H9 (cell line): ENCODE measurements around the gene THPO. TPM values are rescaled to one million over a fixed set of nuclear protein-coding genes. Genes with fewer than 3 reads are reported as not detected.
A peak's percentile ranks its signal among the peaks of the same experiment; 100 is the strongest.

Source experiments
- DNase-seq: peaks from one replicate; pipeline ENCODE4 v3.0.0-alpha.2; 2017
- H2AFZ ChIP-seq: one replicate; pipeline ENCODE4 v1.6.1; 2013; ENCODE audit warnings: mild to moderate bottlenecking, low read length, control low read depth, moderate library complexity
- H2AK5ac ChIP-seq: 2 replicates; pipeline ENCODE4 v1.6.1; 2013; ENCODE audit warnings: low read length, control low read depth, mixed read lengths; ENCODE audit not compliant: insufficient read length
- H2BK120ac ChIP-seq: one replicate; pipeline ENCODE4 v1.6.1; 2013; ENCODE audit warnings: low read depth, mild to moderate bottlenecking, low read length, control low read depth, inconsistent platforms; ENCODE audit not compliant: poor library complexity, severe bottlenecking
- H2BK12ac ChIP-seq: 2 replicates; pipeline ENCODE4 v1.6.1; 2013; ENCODE audit warnings: low read length, control low read depth, mixed read lengths, low read depth; ENCODE audit not compliant: insufficient read length
- H2BK15ac ChIP-seq: 2 replicates; pipeline ENCODE4 v1.6.1; 2013; ENCODE audit warnings: low read depth, low read length, control low read depth
- H2BK20ac ChIP-seq: one replicate; pipeline ENCODE4 v1.6.1; 2013; ENCODE audit warnings: low read depth, mild to moderate bottlenecking, low read length, control low read depth, inconsistent platforms; ENCODE audit not compliant: poor library complexity, severe bottlenecking
- H2BK5ac ChIP-seq: 2 replicates; pipeline ENCODE4 v1.6.1; 2013; ENCODE audit warnings: low read length, control low read depth, mixed read lengths; ENCODE audit not compliant: insufficient read length
- H3K14ac ChIP-seq: 2 replicates; pipeline ENCODE4 v1.6.1; 2013; ENCODE audit warnings: low read length, control low read depth; ENCODE audit not compliant: insufficient read depth
- H3K18ac ChIP-seq: 2 replicates; pipeline ENCODE4 v1.6.1; 2013; ENCODE audit warnings: low read depth, mild to moderate bottlenecking, mixed read lengths, low read length, control low read depth; ENCODE audit not compliant: insufficient read length
- H3K23ac ChIP-seq: 2 replicates; pipeline ENCODE4 v1.6.1; 2013; ENCODE audit warnings: low read length, control low read depth, mixed read lengths, low read depth; ENCODE audit not compliant: insufficient read length
- H3K23me2 ChIP-seq: 2 replicates; pipeline ENCODE4 v1.6.1; 2013; ENCODE audit warnings: low read depth, mild to moderate bottlenecking, mixed read lengths, low read length, control low read depth; ENCODE audit not compliant: insufficient read length, poor library complexity, severe bottlenecking
- H3K27ac ChIP-seq: 2 replicates; pipeline ENCODE4 v1.5.1; 2013; ENCODE audit warnings: low read length, control low read depth, mixed read lengths, low read depth; ENCODE audit not compliant: insufficient read length
- H3K27me3 ChIP-seq: 2 replicates; pipeline ENCODE4 v1.6.1; 2013; ENCODE audit warnings: low read length, control low read depth, inconsistent platforms; ENCODE audit not compliant: insufficient read depth
- H3K4ac ChIP-seq: 2 replicates; pipeline ENCODE4 v1.6.1; 2013; ENCODE audit warnings: low read depth, mild to moderate bottlenecking, control low read depth, inconsistent platforms, low read length, moderate library complexity
- H3K4me1 ChIP-seq: 2 replicates; pipeline ENCODE4 v1.6.1; 2013; ENCODE audit warnings: low read length, control low read depth, inconsistent platforms; ENCODE audit not compliant: insufficient read depth
- H3K4me2 ChIP-seq: 2 replicates; pipeline ENCODE4 v1.6.1; 2013; ENCODE audit warnings: low read length, control low read depth, mixed read lengths; ENCODE audit not compliant: insufficient read length, insufficient read depth
- H3K56ac ChIP-seq: 2 replicates; pipeline ENCODE4 v1.6.1; 2013; ENCODE audit warnings: low read depth, mild to moderate bottlenecking, mixed read lengths, low read length, control low read depth; ENCODE audit not compliant: insufficient read length
- H3K79me1 ChIP-seq: 2 replicates; pipeline ENCODE4 v1.6.1; 2013; ENCODE audit warnings: low read depth, mild to moderate bottlenecking, moderate library complexity, low read length, control low read depth, inconsistent platforms; ENCODE audit not compliant: insufficient read depth, poor library complexity, severe bottlenecking
- H3K79me2 ChIP-seq: 2 replicates; pipeline ENCODE4 v1.6.1; 2013; ENCODE audit warnings: low read length, control low read depth, inconsistent platforms; ENCODE audit not compliant: insufficient read depth
- H3K9ac ChIP-seq: 2 replicates; pipeline ENCODE4 v1.6.1; 2013; ENCODE audit warnings: low read length, control low read depth, mixed read lengths; ENCODE audit not compliant: insufficient read length; ENCODE audit errors: extremely low read depth
- H3K9me3 ChIP-seq: one replicate; pipeline ENCODE4 v1.6.1; 2013; ENCODE audit warnings: low read depth, low read length, inconsistent platforms; ENCODE audit not compliant: control insufficient read depth
- H3T11ph ChIP-seq: one replicate; pipeline ENCODE4 v1.6.1; 2013; ENCODE audit warnings: mild to moderate bottlenecking, low read length, control low read depth, inconsistent platforms
- H4K20me1 ChIP-seq: one replicate; pipeline ENCODE4 v1.6.1; 2013; ENCODE audit not compliant: control insufficient read depth, insufficient read length, insufficient read depth
- H4K5ac ChIP-seq: 2 replicates; pipeline ENCODE4 v1.6.1; 2013; ENCODE audit warnings: low read depth, mild to moderate bottlenecking, mixed read lengths, low read length, control low read depth; ENCODE audit not compliant: insufficient read length
- H4K8ac ChIP-seq: replicated peaks from 2 replicates; pipeline ENCODE4 v1.6.1; 2013; ENCODE audit warnings: low read length, control low read depth, mixed read lengths, low read depth; ENCODE audit not compliant: insufficient read length
- H4K91ac ChIP-seq: 2 replicates; pipeline ENCODE4 v1.6.1; 2013; ENCODE audit warnings: low read depth, mild to moderate bottlenecking, moderate library complexity, mixed read lengths, low read length, control low read depth; ENCODE audit not compliant: insufficient read length
- H3K27ac Mint-ChIP-seq, 3 experiments: 2 replicates in 2 of 3; 3 replicates in 1 of 3; pipeline ENCODE4 v1.8.0; 2020 to 2021; ENCODE audit warnings: mixed read lengths in 3 of 3, mild to moderate bottlenecking in 1 of 3, moderate library complexity in 1 of 3
- H3K27me3 Mint-ChIP-seq: 2 replicates; pipeline ENCODE4 v1.8.0; 2021; ENCODE audit warnings: low read depth, mild to moderate bottlenecking, moderate library complexity, mixed read lengths
- H3K36me3 Mint-ChIP-seq, 3 experiments: 2 replicates in 2 of 3; 3 replicates in 1 of 3; pipeline ENCODE4 v1.8.0; 2020 to 2021; ENCODE audit warnings: low read depth in 3 of 3, mixed read lengths in 3 of 3; ENCODE audit not compliant: insufficient read depth in 1 of 3
- H3K4me1 Mint-ChIP-seq, 2 experiments: 2 replicates each; pipeline ENCODE4 v1.8.0; 2020; ENCODE audit warnings: mixed read lengths in 2 of 2
- H3K4me3 Mint-ChIP-seq, 2 experiments: 2 replicates in 1 of 2; 3 replicates in 1 of 2; pipeline ENCODE4 v1.8.0; 2020 to 2021; ENCODE audit warnings: mild to moderate bottlenecking in 2 of 2, mixed read lengths in 2 of 2, moderate library complexity in 1 of 2
- H3K9me3 Mint-ChIP-seq, 2 experiments: 2 replicates in 1 of 2; 3 replicates in 1 of 2; pipeline ENCODE4 v1.8.0; 2020; ENCODE audit warnings: mild to moderate bottlenecking in 2 of 2, mixed read lengths in 2 of 2, moderate library complexity in 1 of 2
- WGBS: extraction: QIAGEN DNeasy Blood & Tissue Kit; methylation state at CpG from one replicate; pipeline ENCODE4 v1.1.7; 2013; ENCODE audit warnings: missing lambda C conversion rate, low lambda C conversion rate, mixed read lengths; ENCODE audit not compliant: insufficient read length; ENCODE audit errors: extremely low coverage; 5-methylcytosine and 5-hydroxymethylcytosine counted together
- total RNA-seq: library from RNA; stranded (reverse); gene quantifications from 2 replicates; pipeline ENCODE4 v1.2.1, GENCODE V29; 2021
- TF ChIP-seq, protein P1 (sequence below): fragments of 200-600 bp; sonication (generic); conservative IDR thresholded peaks from 3 replicates; pipeline ENCODE4 v1.8.0; 2021; ENCODE audit warnings: antibody characterized with exemption, mild to moderate bottlenecking

THPO gene
- total RNA-seq, 1 experiment from 2014 or later = 0.85 TPM

DNA sequence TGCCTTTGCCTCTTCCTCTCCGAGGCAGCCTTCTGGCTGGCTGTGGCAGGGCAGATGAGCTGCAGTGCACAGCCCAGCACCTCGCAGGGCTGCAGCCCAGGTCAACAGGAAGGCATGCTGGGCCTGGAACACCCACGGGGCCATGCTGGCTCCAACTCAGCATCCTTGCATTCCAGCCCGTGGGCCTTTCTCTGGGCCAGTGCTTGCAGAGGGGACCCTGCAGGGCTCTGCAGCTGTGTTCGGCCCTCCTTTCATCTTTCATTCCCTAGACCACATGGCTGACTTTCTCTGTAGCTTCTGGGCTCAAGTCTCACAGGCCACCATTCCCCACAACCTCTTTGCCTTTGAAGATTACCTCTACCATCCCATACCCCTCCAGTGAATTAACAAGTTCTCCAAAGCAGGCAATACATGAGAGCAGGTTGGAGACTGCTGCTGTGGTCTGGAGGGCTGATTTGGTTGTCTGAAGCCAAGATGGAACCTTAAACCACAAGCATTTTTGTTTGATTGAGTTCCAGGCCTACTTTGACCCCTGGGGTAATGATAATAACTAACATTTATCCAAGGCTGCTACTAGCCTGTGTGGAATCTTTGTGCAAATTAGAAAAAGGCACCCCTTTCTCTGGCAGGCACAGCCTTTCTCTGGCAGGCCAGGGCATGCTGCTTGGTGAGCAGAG, 34.7 kb downstream of the THPO start:
- Histone ChIP-seq H3K18ac (no peak overlapping the region), H3K23me2 (peaks cover 1% of the 10 kb centered on the region), H4K5ac (no peak overlapping the region), H3K9me3 (no peaks in the 10 kb centered on the region), H4K8ac (no peak overlapping the region), H3T11ph (no peak overlapping the region), H4K91ac (no peak overlapping the region), H3K9ac (no peak overlapping the region), H3K4me1 (0 out of 2 replicates have a peak, but pooled peaks cover 2% of the 10 kb centered on the region), H2BK12ac (no peak overlapping the region), H3K23ac (no peak overlapping the region), H3K79me1 (no peaks in the 10 kb centered on the region), H3K14ac (no peak overlapping the region), H2BK20ac (no peak overlapping the region), H2BK15ac (no peak overlapping the region), H2AFZ (no peak overlapping the region), H4K20me1 (peaks cover 4% of the 10 kb centered on the region), H2AK5ac (no peak overlapping the region), H3K4ac (no peak overlapping the region), H3K79me2 (no peaks in the 10 kb centered on the region), H3K27me3 (no peaks in the 10 kb centered on the region), H2BK5ac (no peak overlapping the region), H2BK120ac (no peak overlapping the region), H3K4me2 (no peak overlapping the region), H3K27ac (no peak overlapping the region), H3K56ac (no peak overlapping the region)
- Mint-ChIP-seq H3K27me3 (no peaks in the 10 kb centered on the region), H3K4me3 (no peak overlapping the region), H3K27ac (peak overlapping the region; percentile 37 to 77 (median 62); a peak in 3 of 7 replicates), H3K4me1 (peaks cover 13 to 17% of the 10 kb centered on the region in 2 experiments), H3K36me3 (peaks cover 15 to 35% (median 22%) of the 10 kb centered on the region in 3 experiments), H3K9me3 (no peaks in the 10 kb centered on the region; a peak in 1 of 5 replicates)
- no CpG with 5 or more reads among the region's 5 CpGs for WGBS
- TF ChIP-seq, protein P1, sequence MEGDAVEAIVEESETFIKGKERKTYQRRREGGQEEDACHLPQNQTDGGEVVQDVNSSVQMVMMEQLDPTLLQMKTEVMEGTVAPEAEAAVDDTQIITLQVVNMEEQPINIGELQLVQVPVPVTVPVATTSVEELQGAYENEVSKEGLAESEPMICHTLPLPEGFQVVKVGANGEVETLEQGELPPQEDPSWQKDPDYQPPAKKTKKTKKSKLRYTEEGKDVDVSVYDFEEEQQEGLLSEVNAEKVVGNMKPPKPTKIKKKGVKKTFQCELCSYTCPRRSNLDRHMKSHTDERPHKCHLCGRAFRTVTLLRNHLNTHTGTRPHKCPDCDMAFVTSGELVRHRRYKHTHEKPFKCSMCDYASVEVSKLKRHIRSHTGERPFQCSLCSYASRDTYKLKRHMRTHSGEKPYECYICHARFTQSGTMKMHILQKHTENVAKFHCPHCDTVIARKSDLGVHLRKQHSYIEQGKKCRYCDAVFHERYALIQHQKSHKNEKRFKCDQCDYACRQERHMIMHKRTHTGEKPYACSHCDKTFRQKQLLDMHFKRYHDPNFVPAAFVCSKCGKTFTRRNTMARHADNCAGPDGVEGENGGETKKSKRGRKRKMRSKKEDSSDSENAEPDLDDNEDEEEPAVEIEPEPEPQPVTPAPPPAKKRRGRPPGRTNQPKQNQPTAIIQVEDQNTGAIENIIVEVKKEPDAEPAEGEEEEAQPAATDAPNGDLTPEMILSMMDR = no peak
- DNase-seq = peak; percentile 15
